GM18520 (cell line): ENCODE data around the gene ATP6V0B.
A peak's percentile ranks its signal among the peaks of the same experiment; 100 is the strongest.

Source experiments
- ATAC-seq: cut with Tn5 transposase; IDR thresholded peaks from one replicate; pipeline ENCODE4 v1.9.1; 2021; ENCODE audit not compliant: unreplicated experiment

Gene ATP6V0B

GRCh38 chr1:43945674-43946235 lies 29.0 kb upstream of the ATP6V0B start:
- no peak for ATAC-seq

- ATAC-seq = peak; percentile 91
Measured at GRCh38 chr1:43946236-43947060, 28.3 kb upstream of the ATP6V0B start, which contains the start of gene IPO13. Gene IPO13, plus strand, starts transcription at chr1:43946950. Its CDS starts 651 bp downstream, at chr1:43947601.

DNA sequence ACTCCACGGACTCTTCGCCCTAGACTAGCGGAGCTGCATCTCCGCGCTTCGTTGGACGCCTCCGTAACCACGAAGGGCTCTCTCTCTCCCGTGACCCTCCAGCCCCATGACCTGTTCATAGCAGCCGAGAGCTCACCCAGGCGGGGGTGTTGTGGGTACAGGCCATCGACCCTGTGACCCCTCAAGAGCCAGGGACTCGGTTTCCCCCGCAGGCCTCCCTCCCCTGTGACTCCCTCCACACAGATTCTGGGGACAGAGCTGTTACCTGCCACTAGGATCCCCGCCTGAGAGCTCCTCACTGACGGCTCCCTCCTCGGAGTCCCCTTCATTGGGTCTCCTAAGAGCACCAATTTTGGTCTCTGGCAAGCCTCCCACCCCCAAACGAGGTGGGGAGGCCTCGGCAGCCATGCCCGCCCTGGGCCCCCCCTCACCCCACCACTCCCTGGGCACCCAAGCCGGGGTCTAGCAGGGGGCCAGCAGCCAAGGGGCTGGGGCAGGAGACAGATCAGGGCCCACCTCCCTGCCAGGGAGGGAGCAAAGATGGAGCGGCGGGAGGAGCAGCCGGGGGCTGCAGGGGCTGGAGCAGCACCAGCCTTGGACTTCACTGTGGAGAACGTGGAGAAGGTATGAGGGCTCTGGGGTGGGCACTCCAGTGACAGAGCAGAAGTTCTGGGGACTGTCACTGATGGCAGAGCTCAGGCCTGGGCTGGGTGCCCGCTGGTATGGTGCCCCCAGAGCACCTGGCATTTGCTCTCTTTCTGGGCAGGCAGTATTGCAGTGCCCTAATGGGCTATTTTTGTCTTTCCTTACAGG lies 27.5 kb upstream of the ATP6V0B start:
- ATAC-seq = no peak

DNA sequence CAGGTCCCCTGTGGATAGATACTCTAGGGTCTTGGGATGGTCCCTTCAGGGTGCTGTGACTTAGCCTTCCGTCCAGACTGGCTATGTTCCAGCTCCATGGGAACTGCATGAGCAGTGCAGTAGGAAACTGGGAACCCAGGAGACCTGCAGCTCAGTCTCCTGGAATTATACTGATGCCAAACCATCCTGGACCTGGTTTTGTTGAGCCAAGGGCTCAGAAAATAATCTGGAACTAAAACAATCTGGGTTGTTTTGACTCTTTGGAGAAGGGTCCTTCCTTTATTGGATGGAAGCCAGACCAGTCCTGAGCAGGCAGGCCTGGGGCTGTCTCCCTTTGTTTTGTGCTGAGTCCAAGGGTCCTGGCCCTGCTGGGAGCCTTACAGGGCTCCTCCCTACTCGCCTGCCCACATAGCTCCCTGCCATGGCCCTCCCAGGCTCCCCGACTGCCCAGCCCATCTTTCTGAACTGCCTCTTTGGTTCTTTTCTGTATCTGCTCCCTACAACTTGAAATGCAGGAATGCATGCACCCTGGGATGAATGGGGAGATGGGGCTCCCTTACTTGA lies 26.8 kb upstream of the ATP6V0B start:
- no peak for ATAC-seq

DNA sequence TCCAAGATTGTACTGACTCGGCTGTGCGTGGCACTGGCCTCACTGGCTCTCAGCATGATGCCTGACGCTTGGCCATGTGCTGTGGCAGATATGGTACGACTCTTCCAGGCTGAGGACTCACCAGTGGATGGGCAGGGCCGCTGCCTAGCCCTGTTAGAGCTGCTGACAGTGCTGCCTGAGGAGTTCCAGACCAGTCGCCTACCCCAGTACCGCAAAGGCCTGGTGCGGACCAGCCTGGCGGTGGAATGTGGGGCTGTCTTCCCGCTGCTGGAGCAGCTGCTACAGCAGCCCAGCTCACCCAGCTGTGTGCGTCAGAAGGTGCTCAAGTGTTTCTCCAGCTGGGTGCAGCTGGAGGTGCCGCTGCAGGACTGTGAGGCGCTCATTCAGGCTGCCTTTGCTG lies 25.1 kb upstream of the ATP6V0B start:
- ATAC-seq = no peak

GRCh38 chr1:43951021-43951985 lies 23.5 kb upstream of the ATP6V0B start:
- no peak for ATAC-seq

GRCh38 chr1:43952731-43953346 lies 21.9 kb upstream of the ATP6V0B start:
- ATAC-seq = no peak

DNA sequence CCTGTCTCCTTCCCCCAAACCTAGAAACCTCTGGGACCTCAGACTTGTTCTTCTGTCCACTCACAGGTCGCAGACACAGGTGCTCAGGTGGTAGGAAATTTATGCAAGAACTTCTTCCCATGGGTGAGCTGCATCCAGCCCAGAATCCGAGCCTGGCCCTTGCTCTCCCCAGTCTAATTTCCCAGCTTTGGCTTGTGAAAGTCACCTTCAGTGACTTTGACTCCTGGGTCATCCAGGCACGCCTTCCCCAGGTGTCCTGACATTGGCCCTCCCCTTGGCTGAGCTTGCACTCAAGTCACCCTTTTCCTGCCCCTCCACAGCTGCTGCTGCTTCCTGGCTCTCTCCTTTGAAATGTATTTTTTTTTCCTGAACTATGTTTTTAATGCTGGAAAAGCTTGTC lies 21.4 kb upstream of the ATP6V0B start:
- ATAC-seq = no peak

DNA sequence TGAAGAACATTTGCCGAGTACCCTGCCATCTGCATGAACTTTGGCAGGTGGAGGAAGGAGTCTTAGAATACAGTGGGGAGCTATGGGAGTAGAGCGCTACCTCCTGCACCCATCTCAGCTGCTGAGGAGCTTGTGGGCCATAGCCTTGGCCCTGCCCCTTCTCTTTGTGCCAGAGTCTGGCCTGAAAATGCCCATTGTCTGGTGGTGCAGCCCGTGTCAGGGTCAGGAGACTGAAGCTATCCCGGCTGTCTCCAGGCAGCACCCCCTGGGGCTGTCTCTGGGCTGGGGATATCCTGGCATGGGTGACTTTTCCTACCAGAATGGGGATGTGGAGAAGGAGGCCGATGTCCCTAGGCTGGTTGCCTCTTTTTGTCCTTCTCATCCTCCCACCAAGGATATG lies 20.7 kb upstream of the ATP6V0B start:
- ATAC-seq = no peak

DNA sequence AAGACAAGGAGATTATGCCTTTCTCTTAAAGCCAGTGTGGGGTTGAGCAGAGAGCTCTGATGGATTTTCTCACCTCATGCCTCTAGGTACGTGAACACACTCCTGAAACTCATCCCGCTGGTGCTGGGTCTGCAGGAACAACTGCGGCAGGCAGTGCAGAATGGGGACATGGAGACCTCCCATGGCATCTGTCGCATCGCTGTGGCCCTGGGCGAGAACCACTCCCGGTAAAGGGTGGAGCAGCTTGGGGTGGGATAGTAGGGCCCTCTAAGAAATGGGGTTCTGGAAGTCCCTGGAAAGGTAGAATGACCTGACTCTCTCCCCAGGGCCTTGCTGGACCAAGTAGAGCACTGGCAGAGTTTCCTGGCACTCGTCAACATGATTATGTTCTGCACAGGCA lies 18.5 kb upstream of the ATP6V0B start:
- ATAC-seq = no peak

- ATAC-seq = no peak
Measured at GRCh38 chr1:43957407-43958040, 17.2 kb upstream of the ATP6V0B start.

DNA sequence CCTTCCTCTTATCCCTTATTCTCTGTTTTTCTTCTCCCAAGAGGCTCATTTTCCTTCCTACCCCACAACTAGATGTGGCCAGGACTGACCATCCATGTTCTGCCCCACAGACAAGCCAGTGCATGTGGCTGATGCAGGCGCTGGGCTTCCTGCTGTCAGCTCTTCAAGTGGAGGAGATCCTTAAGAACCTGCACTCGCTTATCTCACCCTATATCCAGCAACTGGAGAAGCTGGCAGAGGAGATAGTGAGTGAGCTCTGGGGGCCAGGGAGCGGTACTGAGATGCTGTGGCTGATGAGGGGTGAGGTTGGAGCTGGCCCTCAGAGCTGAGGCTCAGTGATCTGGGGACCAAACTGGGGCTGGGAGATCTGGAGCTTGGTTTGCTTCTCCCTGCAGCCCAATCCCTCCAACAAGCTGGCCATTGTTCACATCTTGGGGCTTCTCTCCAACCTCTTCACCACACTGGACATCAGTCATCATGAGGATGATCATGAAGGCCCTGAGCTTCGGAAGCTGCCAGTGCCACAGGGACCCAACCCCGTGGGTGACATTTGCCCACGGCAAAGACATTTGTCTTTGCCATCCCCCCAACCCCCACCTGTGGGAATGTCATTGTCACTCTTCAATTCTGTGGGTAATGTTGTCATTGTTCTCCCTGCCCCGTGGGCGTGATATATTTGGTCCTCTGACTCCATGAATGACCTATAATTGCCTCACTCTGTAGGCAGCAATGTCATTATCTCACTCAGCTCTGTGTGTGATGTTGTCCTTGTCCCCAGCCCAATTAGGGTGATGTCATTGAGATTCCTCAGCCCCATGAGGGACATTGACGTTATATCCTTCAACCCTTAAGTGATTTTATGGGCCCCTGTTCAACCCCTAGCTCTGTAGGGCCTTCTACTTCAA lies 16.2 kb upstream of the ATP6V0B start:
- ATAC-seq = no peak

- no peak for ATAC-seq
Measured at GRCh38 chr1:43960798-43961197, 14.0 kb upstream of the ATP6V0B start.

DNA sequence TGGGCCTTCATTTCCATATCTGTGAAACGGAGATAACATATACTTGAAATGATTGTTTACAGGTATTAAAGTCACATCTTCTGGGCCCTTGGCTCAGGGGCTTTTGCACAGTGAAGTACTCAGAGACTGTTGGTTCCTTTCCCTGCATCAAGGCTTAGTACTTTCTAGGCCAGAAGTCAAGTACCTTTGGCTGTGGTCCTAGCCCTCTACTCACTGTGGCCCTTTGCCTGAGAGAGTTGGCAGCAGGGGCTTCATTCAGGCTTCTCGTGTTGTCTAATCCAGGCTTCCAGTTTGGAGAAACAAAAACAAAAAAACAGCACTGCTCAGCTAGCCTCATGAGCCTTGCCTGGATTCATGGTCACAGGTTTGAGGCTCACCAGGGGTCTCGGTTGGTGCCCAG lies 13.1 kb upstream of the ATP6V0B start:
- ATAC-seq = no peak

DNA sequence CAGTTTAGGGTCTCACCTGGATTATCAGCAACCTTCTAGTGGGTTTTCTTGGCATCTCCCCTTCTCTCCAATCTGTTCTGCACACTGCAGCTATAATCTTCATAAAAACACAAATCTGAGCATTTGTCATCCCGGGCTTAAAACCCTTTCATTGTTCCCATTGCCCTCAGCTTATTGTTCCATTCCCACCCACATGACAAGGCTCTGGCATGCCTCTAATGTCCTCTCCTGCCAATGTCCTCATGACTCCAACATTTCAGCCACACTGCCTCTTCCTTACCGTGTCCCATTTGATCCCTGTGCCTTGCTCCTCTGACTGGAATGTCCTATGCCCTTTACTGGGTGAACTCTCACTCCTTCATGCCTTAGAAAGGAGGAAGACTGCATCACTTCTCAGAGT lies 12.4 kb upstream of the ATP6V0B start:
- ATAC-seq = no peak

- ATAC-seq = no peak
Measured at GRCh38 chr1:43963006-43963405, 11.8 kb upstream of the ATP6V0B start.

- no peak for ATAC-seq
Measured at GRCh38 chr1:43963890-43964289, 10.9 kb upstream of the ATP6V0B start.

- no peak for ATAC-seq
Measured at GRCh38 chr1:43965316-43965715, 9.4 kb upstream of the ATP6V0B start.
